Effector CD8-positive, alpha-beta T cell (primary cell): ENCODE data around the gene MOCS1.

Experiments
- DNase-seq: peaks from one replicate; lab custom pipeline; 2025; lab: John Stamatoyannopoulos, UW

The MOCS1 gene

GRCh38 chr6:39902786-39903465 lies 31.3 kb downstream of the MOCS1 start:
- DNase-seq: no peak

GRCh38 chr6:39902136-39902535 lies 32.1 kb downstream of the MOCS1 start:
- no peak for DNase-seq

- DNase-seq: no peak
Observed at GRCh38 chr6:39901670-39902069, 32.6 kb downstream of the MOCS1 start.

- DNase-seq: no peak
Observed at GRCh38 chr6:39901116-39901655, 33.1 kb downstream of the MOCS1 start.

- no peak for DNase-seq
Observed at GRCh38 chr6:39899554-39900295, 34.5 kb downstream of the MOCS1 start.

- no peak for DNase-seq
Observed at GRCh38 chr6:39898625-39899024, 35.6 kb downstream of the MOCS1 start.

GRCh38 chr6:39897698-39898097 lies 36.6 kb downstream of the MOCS1 start:
- DNase-seq: no peak

GRCh38 chr6:39896701-39897100 lies 37.6 kb downstream of the MOCS1 start:
- DNase-seq: no peak

- no peak for DNase-seq
Observed at GRCh38 chr6:39893286-39893685, 41.0 kb downstream of the MOCS1 start.

GRCh38 chr6:39892490-39893129 lies 41.7 kb downstream of the MOCS1 start:
- DNase-seq: no peak

GRCh38 chr6:39891976-39892375 lies 42.3 kb downstream of the MOCS1 start:
- no peak for DNase-seq

- DNase-seq: no peak
Observed at GRCh38 chr6:39891353-39891752, 42.9 kb downstream of the MOCS1 start.

- DNase-seq: no peak
Observed at GRCh38 chr6:39889229-39889628, 45.0 kb downstream of the MOCS1 start.

- no peak for DNase-seq
Observed at GRCh38 chr6:39887692-39888450, 46.4 kb downstream of the MOCS1 start.

- no peak for DNase-seq
Observed at GRCh38 chr6:39886871-39887270, 47.4 kb downstream of the MOCS1 start.

- no peak for DNase-seq
Observed at GRCh38 chr6:39885691-39886090, 48.6 kb downstream of the MOCS1 start.

GRCh38 chr6:39884696-39885095 lies 49.6 kb downstream of the MOCS1 start:
- DNase-seq: no peak

- DNase-seq: no peak
Observed at GRCh38 chr6:39882531-39882899, 51.7 kb downstream of the MOCS1 start.

- DNase-seq: no peak
Observed at GRCh38 chr6:39881851-39882530, 52.3 kb downstream of the MOCS1 start.

GRCh38 chr6:39880594-39880993 lies 53.7 kb downstream of the MOCS1 start:
- no peak for DNase-seq

GRCh38 chr6:39879535-39879934 lies 54.7 kb downstream of the MOCS1 start:
- DNase-seq: no peak

- no peak for DNase-seq
Observed at GRCh38 chr6:39876826-39877225, 57.4 kb downstream of the MOCS1 start.
